Glomerular visceral epithelial cell (primary cell): ENCODE measurements around the gene CCL15.

Experiments used
- DNase-seq: peaks from one replicate; pipeline ENCODE4 v3.0.0-alpha.2; 2016; ENCODE audit errors: extremely low spot score

CCL15 gene

GRCh38 chr17:35991075-35991474 is 10.3 kb downstream of the CCL15 start:
- no peak for DNase-seq

- DNase-seq: no peak
Measured at GRCh38 chr17:35988164-35988563, 13.2 kb downstream of the CCL15 start.

- DNase-seq: no peak
Measured at GRCh38 chr17:35986643-35987042, 14.7 kb downstream of the CCL15 start, which contains the start of gene CCL14. Gene CCL14, minus strand, starts transcription at chr17:35986729. Its CDS starts 80 bp downstream, at chr17:35986649.

GRCh38 chr17:35984140-35984539 is 17.2 kb downstream of the CCL15 start:
- DNase-seq: no peak

- no peak for DNase-seq
Measured at GRCh38 chr17:35982409-35983191, 18.8 kb downstream of the CCL15 start.

- no peak for DNase-seq
Measured at GRCh38 chr17:35981908-35982330, 19.4 kb downstream of the CCL15 start.

GRCh38 chr17:35981246-35981645 is 20.1 kb downstream of the CCL15 start, which contains the start of gene CCL16:
Gene CCL16, minus strand, starts transcription at chr17:35981497. Its CDS starts 77 bp downstream, at chr17:35981420.
- DNase-seq: no peak

- no peak for DNase-seq
Measured at GRCh38 chr17:35978346-35978745, 23.0 kb downstream of the CCL15 start.

- no peak for DNase-seq
Measured at GRCh38 chr17:35977509-35977908, 23.8 kb downstream of the CCL15 start.

GRCh38 chr17:35973333-35974260 is 27.8 kb downstream of the CCL15 start:
- DNase-seq: no peak

- no peak for DNase-seq
Measured at GRCh38 chr17:35972945-35973332, 28.4 kb downstream of the CCL15 start.

GRCh38 chr17:35972535-35972934 is 28.8 kb downstream of the CCL15 start:
- DNase-seq: no peak

GRCh38 chr17:35972066-35972465 is 29.3 kb downstream of the CCL15 start:
- no peak for DNase-seq

GRCh38 chr17:35969558-35970380 is 31.6 kb downstream of the CCL15 start:
- peak; percentile 80 for DNase-seq

GRCh38 chr17:35968520-35969054 is 32.8 kb downstream of the CCL15 start:
- DNase-seq: no peak

- no peak for DNase-seq
Measured at GRCh38 chr17:35965272-35965671, 36.1 kb downstream of the CCL15 start.

- DNase-seq: no peak
Measured at GRCh38 chr17:35963663-35964062, 37.7 kb downstream of the CCL15 start.

GRCh38 chr17:35953720-35954119 is 47.6 kb downstream of the CCL15 start:
- DNase-seq: no peak

- no peak for DNase-seq
Measured at GRCh38 chr17:35949401-35949800, 52.0 kb downstream of the CCL15 start.

GRCh38 chr17:35948092-35948491 is 53.3 kb downstream of the CCL15 start:
- no peak for DNase-seq
